Endodermal cell (in vitro differentiated cells): ENCODE results near the gene NUTM2D. TPM values are rescaled to one million over a fixed set of nuclear protein-coding genes. Genes with fewer than 3 reads are reported as not detected.
"Not testable (repeated sequence)": the region's sequence is repeated elsewhere in the genome, so short reads cannot be mapped to it uniquely, and the experiment has no call there.

Experiments used
- DNase-seq: peaks from one replicate; pipeline ENCODE4 v3.0.0-alpha.2; 2017
- H3K27ac ChIP-seq: 2 replicates; pipeline ENCODE4 v1.5.1; 2013; ENCODE audit warnings: mild to moderate bottlenecking, low read depth, low read length, moderate library complexity
- H3K27me3 ChIP-seq: 2 replicates; pipeline ENCODE4 v1.6.1; 2013; ENCODE audit warnings: mild to moderate bottlenecking, low read length, moderate library complexity; ENCODE audit not compliant: insufficient read depth, control insufficient read depth, poor library complexity, severe bottlenecking
- H3K36me3 ChIP-seq: 2 replicates; pipeline ENCODE4 v1.7.0; 2013; ENCODE audit warnings: mild to moderate bottlenecking, low read length, moderate library complexity; ENCODE audit not compliant: control insufficient read depth, insufficient read depth
- H3K4me1 ChIP-seq: one replicate; pipeline ENCODE4 v1.7.0; 2013; ENCODE audit warnings: low read length; ENCODE audit not compliant: control insufficient read depth, insufficient read depth
- H3K4me3 ChIP-seq: 2 replicates; pipeline ENCODE4 v1.5.1; 2013; ENCODE audit warnings: mild to moderate bottlenecking, low read length, moderate library complexity
- H3K9ac ChIP-seq: 2 replicates; pipeline ENCODE4 v1.6.1; 2013; ENCODE audit warnings: mild to moderate bottlenecking, low read length, moderate library complexity; ENCODE audit not compliant: poor library complexity, severe bottlenecking; ENCODE audit errors: extremely low read depth
- H3K9me3 ChIP-seq: 2 replicates; pipeline ENCODE4 v1.6.1; 2013; ENCODE audit warnings: mild to moderate bottlenecking, low read length, moderate library complexity; ENCODE audit not compliant: control insufficient read depth
- H3K27ac Mint-ChIP-seq: 2 replicates; pipeline ENCODE4 v1.8.0; 2020; ENCODE audit warnings: mixed read lengths
- H3K27me3 Mint-ChIP-seq: 2 replicates; pipeline ENCODE4 v1.8.0; 2021; ENCODE audit warnings: mild to moderate bottlenecking, mixed read lengths; ENCODE audit not compliant: insufficient read depth
- H3K36me3 Mint-ChIP-seq: 2 replicates; pipeline ENCODE4 v1.8.0; 2020; ENCODE audit warnings: low read depth, mixed read lengths
- H3K4me1 Mint-ChIP-seq: 2 replicates; pipeline ENCODE4 v1.8.0; 2020; ENCODE audit warnings: mixed read lengths
- H3K4me3 Mint-ChIP-seq: 2 replicates; pipeline ENCODE4 v1.8.0; 2020; ENCODE audit warnings: mild to moderate bottlenecking, moderate library complexity, mixed read lengths
- H3K9me3 Mint-ChIP-seq: 2 replicates; pipeline ENCODE4 v1.8.0; 2020; ENCODE audit warnings: mild to moderate bottlenecking, mixed read lengths
- WGBS, 2 experiments: methylation state at CpG; one replicate each; pipeline versions ENCODE4 v1.1.5 to v1.1.7; 2013; ENCODE audit warnings: missing lambda C conversion rate in 2 of 2, mixed read lengths in 1 of 2; ENCODE audit not compliant: insufficient coverage in 1 of 2, insufficient read length in 1 of 2; 5-methylcytosine and 5-hydroxymethylcytosine counted together
- long read RNA-seq, 4 experiments: library from polyadenylated mRNA in 2 of 4; library from RNA in 1 of 4; library from capped mRNA in 1 of 4; stranded (forward) in 3 of 4; unstranded in 1 of 4; transcript quantifications; one replicate each; pipeline ENCODE4 v2.0.0, GENCODE V29; 2020 to 2021; ENCODE audit warnings: inconsistent platforms in 1 of 4
- polyA plus RNA-seq, 2 experiments: library from polyadenylated mRNA; stranded (reverse); fragments of 50-300 nt; gene quantifications; one replicate each; pipeline ENCODE4 v1.2.3, GENCODE V29; 2013
- total RNA-seq, 2 donors: library from RNA; stranded (reverse); fragmentation: NEBNext Ultra II Directional in 1 of 2; extraction: Animal tissue kit (Norgen Biotek cat#: 25700) in 1 of 2; gene quantifications; 2 replicates in 1 of 2; 3 replicates in 1 of 2; pipeline ENCODE4 v1.2.1, GENCODE V29; 2021

NUTM2D gene, protein sequence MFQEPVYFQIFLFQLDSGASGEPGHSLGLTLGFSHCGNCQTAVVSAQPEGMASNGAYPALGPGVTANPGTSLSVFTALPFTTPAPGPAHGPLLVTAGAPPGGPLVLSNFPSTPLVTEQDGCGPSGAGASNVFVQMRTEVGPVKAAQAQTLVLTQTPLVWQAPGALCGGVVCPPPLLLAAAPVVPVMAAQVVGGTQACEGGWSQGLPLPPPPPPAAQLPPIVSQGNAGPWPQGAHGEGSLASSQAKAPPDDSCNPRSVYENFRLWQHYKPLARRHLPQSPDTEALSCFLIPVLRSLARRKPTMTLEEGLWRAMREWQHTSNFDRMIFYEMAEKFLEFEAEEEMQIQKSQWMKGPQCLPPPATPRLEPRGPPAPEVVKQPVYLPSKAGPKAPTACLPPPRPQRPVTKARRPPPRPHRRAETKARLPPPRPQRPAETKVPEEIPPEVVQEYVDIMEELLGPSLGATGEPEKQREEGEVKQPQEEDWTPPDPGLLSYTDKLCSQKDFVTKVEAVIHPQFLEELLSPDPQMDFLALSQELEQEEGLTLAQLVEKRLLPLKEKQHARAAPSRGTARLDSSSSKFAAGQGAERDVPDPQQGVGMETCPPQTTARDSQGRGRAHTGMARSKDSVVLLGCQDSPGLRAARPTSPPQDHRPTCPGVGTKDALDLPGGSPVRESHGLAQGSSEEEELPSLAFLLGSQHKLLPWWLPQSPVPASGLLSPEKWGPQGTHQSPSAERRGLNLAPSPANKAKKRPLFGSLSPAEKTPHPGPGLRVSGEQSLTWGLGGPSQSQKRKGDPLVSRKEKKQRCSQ
- total RNA-seq = 1 to 10 TPM; 3.4 TPM
- 4.0 TPM for polyA plus RNA-seq (2013, experiment 1 of 2)
- polyA plus RNA-seq (2013, experiment 2 of 2) = 4.1 TPM
- long read RNA-seq, experiment 1, partial matches to known transcripts = 0 of 1 reads
- long read RNA-seq, experiment 1, other reads (novel, unspliced or antisense) = 1 of 1 reads
- long read RNA-seq, experiment 2, partial matches to known transcripts = 0 of 2 reads
- long read RNA-seq, experiment 2, other reads (novel, unspliced or antisense) = 2 of 2 reads
- long read RNA-seq, experiment 3 = 0 reads
- long read RNA-seq, experiment 4 = 0 reads

DNA sequence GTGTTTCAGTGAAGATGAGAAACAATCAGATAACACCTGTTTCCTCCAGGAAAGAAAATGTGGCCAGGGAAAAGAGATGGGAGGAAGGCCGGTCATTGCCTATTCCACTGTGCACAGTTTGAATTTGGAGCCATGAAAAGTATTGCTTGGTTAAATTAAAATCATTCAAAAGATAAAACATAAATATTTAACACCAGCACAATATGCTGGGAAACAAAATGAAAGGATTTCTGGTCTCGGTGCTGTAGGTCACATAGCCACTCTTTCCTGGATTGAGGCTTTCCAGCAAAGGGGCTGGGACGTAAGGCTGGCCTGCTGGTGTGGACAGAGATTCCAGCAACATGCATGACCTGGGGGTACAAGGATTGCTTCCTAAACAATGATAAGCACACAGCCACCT lies at the start of gene NUTM2D:
TSS of gene NUTM2D (plus strand) at position 301 of the 400 bp plus-strand sequence. CDS start 522 bp downstream, outside the sequence.
- H3K36me3 ChIP-seq, H3K27ac Mint-ChIP-seq, H3K4me1 ChIP-seq, H3K27ac ChIP-seq, H3K9me3 Mint-ChIP-seq, H3K4me3 Mint-ChIP-seq, DNase-seq, H3K4me3 ChIP-seq, H3K27me3 Mint-ChIP-seq, H3K9me3 ChIP-seq, H3K36me3 Mint-ChIP-seq, H3K4me1 Mint-ChIP-seq, H3K9ac ChIP-seq, H3K27me3 ChIP-seq: not testable (repeated sequence)
- WGBS, 2 experiments = no CpG with 5 or more reads among the region's 3 CpGs

DNA sequence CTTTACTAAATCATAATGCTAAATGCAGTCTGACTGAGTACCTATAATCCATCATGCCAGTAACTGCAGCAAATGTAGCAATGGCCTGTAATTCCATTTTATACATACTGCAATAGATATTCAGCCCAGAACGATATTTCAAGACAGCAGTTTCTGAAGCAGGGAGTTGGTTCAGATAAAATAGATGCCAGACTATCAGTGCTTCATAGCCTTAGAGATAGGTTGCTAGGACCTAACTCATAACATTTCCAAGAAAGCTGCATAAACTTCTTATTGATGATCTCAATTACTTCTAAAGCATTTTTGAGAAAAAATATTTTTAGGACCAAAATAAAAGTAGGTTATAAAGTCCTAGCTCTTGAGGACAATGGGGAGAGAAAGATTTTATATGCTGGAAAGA lies 48.8 kb upstream of the NUTM2D start:
- not testable (repeated sequence) for H3K9me3 Mint-ChIP-seq, H3K27me3 Mint-ChIP-seq, H3K36me3 Mint-ChIP-seq, H3K36me3 ChIP-seq, H3K4me3 ChIP-seq, H3K27ac ChIP-seq, H3K4me3 Mint-ChIP-seq, H3K27me3 ChIP-seq, H3K4me1 Mint-ChIP-seq, DNase-seq, H3K4me1 ChIP-seq, H3K9me3 ChIP-seq, H3K27ac Mint-ChIP-seq, H3K9ac ChIP-seq
- no CpG with 5 or more reads among the region's 1 CpG for WGBS, 2 experiments

DNA sequence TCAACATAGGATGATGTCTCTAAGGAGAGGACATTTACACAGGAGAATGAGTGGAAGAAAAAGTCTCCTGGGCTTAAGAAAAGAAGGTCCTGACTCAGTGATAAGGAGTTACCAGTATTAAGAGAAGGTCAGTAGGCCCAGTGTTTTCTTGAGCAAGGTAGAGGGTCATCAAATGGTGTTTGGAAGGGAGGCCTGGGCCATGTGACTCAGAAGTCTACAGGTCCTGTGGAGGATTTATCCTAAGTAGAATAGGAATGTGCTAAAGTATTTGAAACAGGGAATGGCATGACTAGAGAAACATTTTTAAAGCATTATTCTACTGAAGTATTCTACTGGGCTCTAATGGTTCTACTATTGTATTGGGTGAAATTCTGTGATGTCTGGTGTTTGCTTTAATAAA lies 47.9 kb upstream of the NUTM2D start:
- not testable (repeated sequence) for H3K4me3 Mint-ChIP-seq, DNase-seq, H3K4me3 ChIP-seq, H3K27me3 ChIP-seq, H3K4me1 Mint-ChIP-seq, H3K27ac ChIP-seq, H3K36me3 Mint-ChIP-seq, H3K4me1 ChIP-seq, H3K27ac Mint-ChIP-seq, H3K27me3 Mint-ChIP-seq, H3K36me3 ChIP-seq, H3K9me3 ChIP-seq, H3K9me3 Mint-ChIP-seq, H3K9ac ChIP-seq

DNA sequence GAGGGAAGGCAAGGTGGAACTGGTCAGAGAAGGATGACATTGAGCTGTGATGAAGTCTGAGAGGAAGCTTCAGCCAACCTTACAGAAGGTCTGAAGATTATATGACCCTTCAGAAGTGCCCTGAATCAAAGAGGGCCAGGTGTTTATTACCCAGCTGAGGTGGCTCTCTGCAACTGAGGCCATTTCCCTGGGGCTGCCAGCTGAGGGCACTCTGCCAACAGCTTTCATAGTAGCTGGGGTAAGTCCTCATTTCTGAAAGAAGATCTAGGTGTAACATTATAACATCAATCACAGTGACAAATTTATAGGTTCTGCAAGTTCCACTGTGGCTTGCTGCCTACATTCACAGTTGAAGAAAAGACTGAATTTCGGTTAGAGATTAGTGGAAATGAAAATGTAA lies 46.0 kb upstream of the NUTM2D start:
- not testable (repeated sequence) for H3K9me3 Mint-ChIP-seq, DNase-seq, H3K27me3 Mint-ChIP-seq, H3K27ac Mint-ChIP-seq, H3K36me3 ChIP-seq, H3K9me3 ChIP-seq, H3K4me3 Mint-ChIP-seq, H3K27me3 ChIP-seq, H3K4me3 ChIP-seq, H3K4me1 Mint-ChIP-seq, H3K4me1 ChIP-seq, H3K27ac ChIP-seq, H3K9ac ChIP-seq, H3K36me3 Mint-ChIP-seq
- WGBS, 2 experiments = no CpG with 5 or more reads among the region's 1 CpG

DNA sequence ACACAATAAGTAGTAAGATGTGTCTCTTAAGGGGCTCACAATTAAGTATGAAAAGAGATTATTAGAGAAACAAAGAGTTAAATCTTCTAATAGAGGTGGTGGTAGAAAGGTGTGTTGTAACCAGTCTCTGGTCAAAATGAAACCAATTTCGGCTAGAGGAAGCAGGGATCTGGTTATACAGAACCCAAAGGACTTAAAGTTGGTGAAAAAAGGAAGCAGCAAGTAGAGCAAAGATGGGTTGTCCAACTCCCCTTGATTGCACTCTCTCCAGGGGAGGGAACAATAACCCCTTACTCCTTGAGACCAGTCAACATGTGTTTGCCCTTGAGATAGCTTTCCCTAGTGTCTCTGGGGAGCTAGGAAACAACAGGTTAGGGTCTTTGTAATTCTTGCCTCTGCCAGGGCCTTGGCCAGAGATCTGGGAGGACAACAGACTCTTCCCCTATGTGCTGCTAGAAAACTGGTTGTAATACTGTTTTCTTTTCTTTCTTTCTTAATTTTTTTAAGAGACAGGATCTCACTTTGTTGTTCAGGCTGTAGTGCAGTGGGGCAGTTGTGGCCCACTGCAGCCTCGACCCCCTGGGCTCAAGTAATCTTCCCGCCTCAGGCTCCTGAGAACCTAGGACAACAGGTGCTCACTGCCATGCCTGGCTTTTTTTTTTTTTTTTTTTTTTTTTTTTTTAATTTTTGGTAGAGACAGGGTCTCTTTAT lies 43.7 kb upstream of the NUTM2D start:
- not testable (repeated sequence) for H3K4me1 Mint-ChIP-seq, H3K9ac ChIP-seq, H3K9me3 ChIP-seq, H3K36me3 ChIP-seq, H3K36me3 Mint-ChIP-seq, H3K4me3 ChIP-seq, H3K27ac ChIP-seq, H3K4me1 ChIP-seq, H3K4me3 Mint-ChIP-seq, H3K27ac Mint-ChIP-seq, H3K9me3 Mint-ChIP-seq, DNase-seq, H3K27me3 Mint-ChIP-seq, H3K27me3 ChIP-seq
- whole genome bisulfite sequencing, 2 experiments = 0 to 60% methylated on average over 1 to 3 of the region's 3 CpGs

DNA sequence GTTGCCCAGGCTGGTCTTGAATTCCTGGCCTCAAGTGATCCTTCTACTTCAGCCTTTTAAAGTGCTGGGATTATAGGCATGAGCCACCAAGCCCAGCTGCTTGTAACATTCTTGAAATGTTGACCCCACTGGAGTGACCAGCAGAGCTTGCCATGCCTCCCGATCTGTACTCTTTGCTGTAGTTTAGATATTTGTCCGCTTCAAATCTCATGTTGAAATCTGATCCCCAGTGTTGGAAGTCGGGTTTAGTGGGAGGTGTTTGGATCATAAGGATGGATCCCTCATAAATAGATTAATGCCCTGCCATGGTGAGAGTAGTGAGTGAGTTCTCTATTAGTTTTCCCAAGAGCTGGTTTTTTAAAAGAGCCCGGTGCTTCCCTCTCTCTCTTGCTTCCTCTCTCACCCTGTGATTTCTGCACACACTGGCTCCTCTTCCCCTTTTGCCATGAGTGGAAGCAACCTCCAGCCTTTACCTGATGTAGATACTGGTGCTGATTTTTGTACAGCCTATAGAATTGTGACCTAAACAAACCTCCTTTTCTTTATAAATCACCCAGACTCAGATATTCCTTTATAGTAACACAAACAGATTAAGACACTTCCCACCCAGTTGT lies 43.1 kb upstream of the NUTM2D start:
- not testable (repeated sequence) for H3K27me3 ChIP-seq, H3K4me1 ChIP-seq, H3K9ac ChIP-seq, H3K27ac Mint-ChIP-seq, H3K36me3 Mint-ChIP-seq, DNase-seq, H3K4me3 Mint-ChIP-seq, H3K27ac ChIP-seq, H3K4me3 ChIP-seq, H3K9me3 Mint-ChIP-seq, H3K27me3 Mint-ChIP-seq, H3K4me1 Mint-ChIP-seq, H3K9me3 ChIP-seq, H3K36me3 ChIP-seq
- WGBS, 2 experiments = 64% methylated on average over 1 of the region's 4 CpGs; no CpG with 5 or more reads in 1 of the 2 experiments
